GM19099 (cell line): ENCODE results near the gene LMAN2L.

Experiments used
- POLR2A ChIP-seq: IDR thresholded peaks from 3 replicates; pipeline ENCODE4 v1.6.1; 2011; ENCODE audit warnings: low read depth; ENCODE audit not compliant: insufficient read length; ENCODE audit errors: extremely low read depth

The LMAN2L gene

GRCh38 chr2:96767135-96767871 is 27.4 kb upstream of the LMAN2L start:
- no peak for TF ChIP-seq POLR2A

- TF ChIP-seq POLR2A: no peak
These were observed 24.4 kb upstream of the LMAN2L start for GRCh38 chr2:96764253-96764637.

- no peak for TF ChIP-seq POLR2A
These were observed 23.8 kb upstream of the LMAN2L start for GRCh38 chr2:96763511-96764252.

GRCh38 chr2:96762529-96763311 is 22.9 kb upstream of the LMAN2L start:
- TF ChIP-seq POLR2A: no peak

- TF ChIP-seq POLR2A: no peak
These were observed 21.3 kb upstream of the LMAN2L start for GRCh38 chr2:96760986-96761832.

- peak; percentile 98 for TF ChIP-seq POLR2A
These were observed 20.4 kb upstream of the LMAN2L start, which contains the start of gene CNNM4 for GRCh38 chr2:96760036-96760985. TSS of gene CNNM4 (plus strand) at chr2:96760902. CDS start at chr2:96761000, 98 bp downstream.

GRCh38 chr2:96759548-96759947 is 19.7 kb upstream of the LMAN2L start:
- TF ChIP-seq POLR2A: no peak

GRCh38 chr2:96758987-96759386 is 19.1 kb upstream of the LMAN2L start:
- TF ChIP-seq POLR2A: no peak

GRCh38 chr2:96757477-96757860 is 17.6 kb upstream of the LMAN2L start:
- no peak for TF ChIP-seq POLR2A

- no peak for TF ChIP-seq POLR2A
These were observed 17.1 kb upstream of the LMAN2L start for GRCh38 chr2:96756788-96757476.

GRCh38 chr2:96754317-96754716 is 14.5 kb upstream of the LMAN2L start:
- no peak for TF ChIP-seq POLR2A

GRCh38 chr2:96753661-96754282 is 13.9 kb upstream of the LMAN2L start:
- no peak for TF ChIP-seq POLR2A

- no peak for TF ChIP-seq POLR2A
These were observed 11.9 kb upstream of the LMAN2L start for GRCh38 chr2:96751800-96752199.

GRCh38 chr2:96747061-96747617 is 7.3 kb upstream of the LMAN2L start:
- no peak for TF ChIP-seq POLR2A
